CD14-positive monocyte (primary cell): Measurements from ENCODE around the gene KCNQ1. TPM values are rescaled to one million over a fixed set of nuclear protein-coding genes. Genes with fewer than 3 reads are reported as not detected.

Source experiments
- DNase-seq, 3 donors: peaks; one replicate each; pipeline ENCODE4 v3.0.0-alpha.2; 2011 to 2022
- H2AFZ ChIP-seq: 2 replicates; pipeline ENCODE4 v1.6.0; 2012; ENCODE audit warnings: mild to moderate bottlenecking, low read depth, low read length, inconsistent platforms; ENCODE audit not compliant: insufficient read depth, poor library complexity, severe bottlenecking
- H3K27ac ChIP-seq, 2 donors: 1 replicate in 1 of 2; 2 replicates in 1 of 2; pipeline ENCODE4 v1.5.1; 2012 to 2013; ENCODE audit warnings: low read length in 2 of 2, control low read depth in 1 of 2, inconsistent platforms in 1 of 2, low read depth in 1 of 2, mild to moderate bottlenecking in 1 of 2
- H3K27me3 ChIP-seq, 2 donors: one replicate each; pipeline versions ENCODE4 v1.6.0 to v1.6.1; 2011 to 2013; ENCODE audit warnings: low read length in 2 of 2; ENCODE audit not compliant: control insufficient read depth in 2 of 2, insufficient read depth in 2 of 2
- H3K36me3 ChIP-seq, 2 donors: replicated peaks in 1 of 2; 1 replicate in 1 of 2; 2 replicates in 1 of 2; pipeline versions ENCODE4 v1.5.1 to v1.6.1; 2012 to 2013; ENCODE audit warnings: low read length in 2 of 2, control low read depth in 1 of 2, inconsistent platforms in 1 of 2, mild to moderate bottlenecking in 1 of 2; ENCODE audit not compliant: insufficient read depth in 2 of 2, control insufficient read depth in 1 of 2
- H3K4me1 ChIP-seq, 2 donors: 1 replicate in 1 of 2; 2 replicates in 1 of 2; pipeline versions ENCODE4 v1.5.1 to v1.6.1; 2012 to 2013; ENCODE audit warnings: low read length in 2 of 2, control low read depth in 1 of 2, inconsistent platforms in 1 of 2, mild to moderate bottlenecking in 1 of 2, moderate library complexity in 1 of 2; ENCODE audit not compliant: insufficient read depth in 2 of 2, control insufficient read depth in 1 of 2
- H3K4me2 ChIP-seq: replicated peaks from 2 replicates; pipeline ENCODE3; 2012; ENCODE audit warnings: low read length, moderate library complexity, mild to moderate bottlenecking; ENCODE audit not compliant: poor library complexity, severe bottlenecking; ENCODE audit errors: extremely low read depth
- H3K4me3 ChIP-seq, 3 experiments: fragments of 200-600 bp in 1 of 3; sonication (generic) in 1 of 3; replicated peaks in 1 of 3; 1 replicate in 2 of 3; 2 replicates in 1 of 3; pipeline ENCODE4 v1.5.1; 2011 to 2013; ENCODE audit warnings: low read length in 3 of 3, mild to moderate bottlenecking in 3 of 3, control low read depth in 2 of 3, low read depth in 2 of 3, inconsistent platforms in 1 of 3, moderate library complexity in 1 of 3
- H3K79me2 ChIP-seq: 2 replicates; pipeline ENCODE4 v1.6.0; 2012; ENCODE audit warnings: mild to moderate bottlenecking, control low read depth, inconsistent platforms, low read length, moderate library complexity; ENCODE audit not compliant: insufficient read depth
- H3K9ac ChIP-seq: 2 replicates; pipeline ENCODE4 v1.6.0; 2017; ENCODE audit warnings: low read length, mild to moderate bottlenecking; ENCODE audit not compliant: insufficient read depth, poor library complexity, severe bottlenecking
- H3K9me3 ChIP-seq, 2 donors: replicated peaks in 1 of 2; 1 replicate in 1 of 2; 2 replicates in 1 of 2; pipeline versions ENCODE4 v1.5.1 to v1.6.1; 2012 to 2013; ENCODE audit warnings: low read length in 2 of 2, control low read depth in 1 of 2; ENCODE audit not compliant: control insufficient read depth in 1 of 2, insufficient read depth in 1 of 2
- H4K20me1 ChIP-seq: 2 replicates; pipeline ENCODE4 v1.6.0; 2012; ENCODE audit warnings: mild to moderate bottlenecking, low read length, control low read depth, moderate library complexity; ENCODE audit not compliant: insufficient read depth
- H3K27ac Mint-ChIP-seq, 7 donors: one replicate each; pipeline ENCODE4 v1.8.0; 2020; ENCODE audit warnings: mild to moderate bottlenecking in 7 of 7, mixed read lengths in 7 of 7, moderate library complexity in 6 of 7, inconsistent platforms in 2 of 7
- H3K27me3 Mint-ChIP-seq, 3 donors: one replicate each; pipeline ENCODE4 v1.8.0; 2021 to 2022; ENCODE audit warnings: low read depth in 3 of 3, mild to moderate bottlenecking in 3 of 3, mixed read lengths in 3 of 3, moderate library complexity in 3 of 3, inconsistent platforms in 1 of 3
- H3K36me3 Mint-ChIP-seq, 2 donors: one replicate each; pipeline ENCODE4 v1.8.0; 2020; ENCODE audit warnings: mixed read lengths in 2 of 2, inconsistent platforms in 1 of 2, mild to moderate bottlenecking in 1 of 2
- H3K4me1 Mint-ChIP-seq: one replicate; pipeline ENCODE4 v1.8.0; 2020; ENCODE audit warnings: mild to moderate bottlenecking, mixed read lengths
- H3K4me3 Mint-ChIP-seq, 2 donors: one replicate each; pipeline ENCODE4 v1.8.0; 2020; ENCODE audit warnings: mild to moderate bottlenecking in 2 of 2, mixed read lengths in 2 of 2, moderate library complexity in 1 of 2
- H3K9me3 Mint-ChIP-seq, 7 donors: one replicate each; pipeline ENCODE4 v1.8.0; 2020 to 2022; ENCODE audit warnings: mixed read lengths in 7 of 7, mild to moderate bottlenecking in 6 of 7, moderate library complexity in 6 of 7, inconsistent platforms in 2 of 7
- WGBS: methylation state at CpG from one replicate; pipeline ENCODE4 v1.1.5; 2013; ENCODE audit warnings: missing lambda C conversion rate; ENCODE audit not compliant: insufficient coverage; 5-methylcytosine and 5-hydroxymethylcytosine counted together
- intact Hi-C, 2 donors: fragments of 100-400 bp; cut with micrococcal nuclease; formaldehyde crosslinking; loops; one replicate each; pipeline versions ENCODE4 v1.15.0 to v1.15.1; 2023
- polyA plus RNA-seq, 3 donors: library from polyadenylated mRNA; depleted of rRNA in 1 of 3; unstranded in 2 of 3; stranded (reverse) in 1 of 3; fragments of 300-500 nt in 2 of 3; fragments of >200 nt in 1 of 3; fragmentation: Illumina TruSeq in 2 of 3; gene quantifications; 1 replicate in 2 of 3; 2 replicates in 1 of 3; pipeline ENCODE4 v1.2.3, GENCODE V29; 2012 to 2021
- TF ChIP-seq, protein P1 (sequence below): fragments of 200-600 bp; IDR thresholded peaks from one replicate; pipeline ENCODE4 v1.8.0; 2022; ENCODE audit warnings: antibody characterized with exemption, mild to moderate bottlenecking

The KCNQ1 gene
- polyA plus RNA-seq, 3 donors, result 14.9 to 31.8 (median 21.6) TPM

- no peaks in the 10 kb centered on the region for H3K79me2 ChIP-seq
- H3K9me3 ChIP-seq, result no peaks in the 10 kb centered on the region
- peak overlapping the region; percentile 75 for H3K4me2 ChIP-seq
- Mint-ChIP-seq H3K27me3 (peaks cover 0 to 2% (median 2%) of the 10 kb centered on the region in 3 donors), H3K27ac (peak overlapping the region in 6 of 7 donors; percentile 69 to 91 (median 85)), H3K4me1 (peaks cover 43% of the 10 kb centered on the region), H3K9me3 (no peaks in the 10 kb centered on the region), H3K36me3 (peaks cover 49 to 69% of the 10 kb centered on the region in 2 donors), H3K4me3 (peak overlapping the region; percentile 66 to 80)
- intact Hi-C loops, result loop anchor here (5.0 to 10.0 kb wide), 2 partner anchors 44 to 331 kb away; no protein-coding TSS in a partner anchor
- WGBS, result 76% methylated on average over 14 of the region's 15 CpGs
- TF ChIP-seq, protein P1, sequence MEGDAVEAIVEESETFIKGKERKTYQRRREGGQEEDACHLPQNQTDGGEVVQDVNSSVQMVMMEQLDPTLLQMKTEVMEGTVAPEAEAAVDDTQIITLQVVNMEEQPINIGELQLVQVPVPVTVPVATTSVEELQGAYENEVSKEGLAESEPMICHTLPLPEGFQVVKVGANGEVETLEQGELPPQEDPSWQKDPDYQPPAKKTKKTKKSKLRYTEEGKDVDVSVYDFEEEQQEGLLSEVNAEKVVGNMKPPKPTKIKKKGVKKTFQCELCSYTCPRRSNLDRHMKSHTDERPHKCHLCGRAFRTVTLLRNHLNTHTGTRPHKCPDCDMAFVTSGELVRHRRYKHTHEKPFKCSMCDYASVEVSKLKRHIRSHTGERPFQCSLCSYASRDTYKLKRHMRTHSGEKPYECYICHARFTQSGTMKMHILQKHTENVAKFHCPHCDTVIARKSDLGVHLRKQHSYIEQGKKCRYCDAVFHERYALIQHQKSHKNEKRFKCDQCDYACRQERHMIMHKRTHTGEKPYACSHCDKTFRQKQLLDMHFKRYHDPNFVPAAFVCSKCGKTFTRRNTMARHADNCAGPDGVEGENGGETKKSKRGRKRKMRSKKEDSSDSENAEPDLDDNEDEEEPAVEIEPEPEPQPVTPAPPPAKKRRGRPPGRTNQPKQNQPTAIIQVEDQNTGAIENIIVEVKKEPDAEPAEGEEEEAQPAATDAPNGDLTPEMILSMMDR, result no peak
- peak overlapping the region in 2 of 3 experiments; percentile 6 to 69 for H3K4me3 ChIP-seq
- peak overlapping the region; percentile 66 for H3K9ac ChIP-seq
- peak overlapping the region; percentile 49 to 82 for H3K27ac ChIP-seq
- no peaks in the 10 kb centered on the region for H3K27me3 ChIP-seq
- peak overlapping the region; percentile 88 for H2AFZ ChIP-seq
- peaks cover 84% of the 10 kb centered on the region for H4K20me1 ChIP-seq
- DNase-seq, result no peak
- peaks cover 17 to 38% of the 10 kb centered on the region in 2 donors for H3K36me3 ChIP-seq
- H3K4me1 ChIP-seq, result peaks cover 40 to 43% of the 10 kb centered on the region in 2 donors
These were observed 81.4 kb downstream of the KCNQ1 start for GRCh38 chr11:2525941-2526807.

DNA sequence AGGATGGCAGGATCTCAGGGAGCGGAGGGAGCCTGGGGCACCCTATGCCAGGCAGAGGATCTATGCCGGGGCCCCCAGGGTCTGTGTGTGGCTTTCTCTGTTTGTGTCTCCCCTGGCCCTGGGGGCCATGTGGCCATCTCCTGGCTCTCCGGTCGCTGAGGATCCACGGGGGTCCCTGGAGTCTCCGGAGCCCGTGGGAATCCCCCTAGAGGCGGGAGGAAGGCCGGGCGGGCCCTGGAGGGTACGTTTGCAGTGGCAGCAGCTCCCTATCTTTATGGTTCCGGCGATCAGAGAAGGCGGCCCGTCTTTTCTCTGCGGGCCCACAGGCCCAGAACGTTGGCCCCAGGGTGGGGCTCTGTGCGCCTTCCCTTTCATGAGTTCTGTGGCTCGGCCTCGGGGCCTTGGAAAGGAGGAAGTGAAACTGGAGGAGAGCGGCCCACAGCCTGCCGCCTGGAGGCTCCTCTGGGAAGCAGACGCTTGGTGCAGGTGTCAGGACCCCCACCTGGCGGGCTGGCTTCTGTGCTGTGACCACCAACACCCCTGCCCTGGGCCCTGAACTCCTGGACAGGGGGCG lies 82.1 kb downstream of the KCNQ1 start:
- peaks cover 40 to 43% of the 10 kb centered on the region in 2 donors for H3K4me1 ChIP-seq
- WGBS, result 7% methylated on average over 18 of the region's 25 CpGs
- H3K9me3 ChIP-seq, result no peaks in the 10 kb centered on the region
- H3K9ac ChIP-seq, result peak overlapping the region; percentile 66
- no peaks in the 10 kb centered on the region for H3K27me3 ChIP-seq
- DNase-seq, result peak; percentile 78 to 84 (median 82)
- Mint-ChIP-seq H3K36me3 (peaks cover 47 to 69% of the 10 kb centered on the region in 2 donors), H3K4me1 (peaks cover 48% of the 10 kb centered on the region), H3K9me3 (no peaks in the 10 kb centered on the region), H3K27me3 (peaks cover 0 to 2% (median 2%) of the 10 kb centered on the region in 3 donors), H3K4me3 (peak overlapping the region; percentile 66 to 80), H3K27ac (peak overlapping the region; percentile 69 to 91 (median 84))
- peak overlapping the region; percentile 88 for H2AFZ ChIP-seq
- no peaks in the 10 kb centered on the region for H3K79me2 ChIP-seq
- H3K36me3 ChIP-seq, result peaks cover 19 to 36% of the 10 kb centered on the region in 2 donors
- intact Hi-C loops, result loop anchor here (1.0 to 10.0 kb wide), 3 partner anchors 45 to 332 kb away; no protein-coding TSS in a partner anchor
- peak overlapping the region; percentile 1 to 69 (median 6) for H3K4me3 ChIP-seq
- TF ChIP-seq, protein P1, result peak; percentile 72
- H3K27ac ChIP-seq, result peak overlapping the region; percentile 49 to 82
- H3K4me2 ChIP-seq, result peak overlapping the region; percentile 75
- H4K20me1 ChIP-seq, result peaks cover 84% of the 10 kb centered on the region
